HK-2 (cell line): ENCODE measurements around the gene ATXN2.

Experiments used
- DNase-seq: peaks from one replicate; pipeline ENCODE4 v3.0.0-alpha.2; 2018; ENCODE audit not compliant: unreplicated experiment

ATXN2 gene

DNA sequence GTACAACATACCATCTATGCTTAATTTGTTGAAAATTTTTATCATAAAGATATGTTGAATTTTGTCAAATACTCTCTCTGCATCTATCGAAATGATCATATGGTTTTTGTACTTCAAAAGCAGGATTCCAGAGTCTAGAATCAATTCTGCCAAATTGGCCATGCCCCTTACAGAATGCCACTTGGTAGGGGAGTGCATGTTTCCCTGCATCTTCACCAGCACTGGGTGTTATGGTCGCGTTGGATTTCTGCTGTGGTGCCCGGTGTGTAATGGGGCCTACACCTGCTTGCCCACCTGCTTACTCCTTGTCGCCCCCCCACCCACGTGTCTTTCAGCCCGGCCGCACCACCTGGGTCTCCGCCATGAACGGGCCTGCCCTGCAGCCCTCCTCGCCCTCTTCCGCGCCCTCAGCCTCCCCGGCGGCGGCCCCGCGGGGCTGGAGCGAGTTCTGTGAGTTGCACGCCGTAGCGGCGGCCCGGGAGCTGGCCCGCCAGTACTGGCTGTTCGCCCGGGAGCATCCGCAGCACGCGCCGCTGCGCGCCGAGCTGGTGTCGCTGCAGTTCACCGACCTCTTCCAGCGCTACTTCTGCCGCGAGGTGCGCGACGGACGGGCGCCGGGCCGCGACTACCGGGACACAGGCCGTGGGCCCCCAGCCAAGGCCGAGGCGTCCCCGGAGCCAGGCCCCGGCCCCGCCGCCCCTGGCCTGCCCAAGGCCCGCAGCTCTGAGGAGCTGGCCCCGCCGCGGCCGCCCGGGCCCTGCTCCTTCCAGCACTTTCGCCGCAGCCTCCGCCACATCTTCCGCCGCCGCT lies 181.1 kb downstream of the ATXN2 start:
- DNase-seq: no peak

DNA sequence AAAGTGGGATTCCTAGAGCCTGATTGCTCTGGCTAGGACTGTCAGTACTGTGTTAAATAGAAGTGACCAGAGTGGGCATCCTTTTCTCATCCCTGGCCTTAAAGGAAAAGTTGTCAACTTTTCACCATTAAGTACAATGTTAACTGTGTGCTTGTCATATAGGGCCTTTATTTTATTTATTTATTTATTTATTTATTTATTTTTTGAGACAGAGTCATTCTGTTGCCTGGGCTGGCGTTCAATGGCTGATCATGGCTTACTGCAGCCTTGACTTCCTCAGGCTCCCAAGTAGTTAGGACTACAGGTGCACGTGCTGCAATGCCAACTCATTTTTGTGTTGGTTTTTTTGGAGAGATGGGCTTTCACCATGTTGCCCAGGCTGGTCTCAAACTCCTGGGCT lies 181.8 kb downstream of the ATXN2 start:
- DNase-seq: no peak

DNA sequence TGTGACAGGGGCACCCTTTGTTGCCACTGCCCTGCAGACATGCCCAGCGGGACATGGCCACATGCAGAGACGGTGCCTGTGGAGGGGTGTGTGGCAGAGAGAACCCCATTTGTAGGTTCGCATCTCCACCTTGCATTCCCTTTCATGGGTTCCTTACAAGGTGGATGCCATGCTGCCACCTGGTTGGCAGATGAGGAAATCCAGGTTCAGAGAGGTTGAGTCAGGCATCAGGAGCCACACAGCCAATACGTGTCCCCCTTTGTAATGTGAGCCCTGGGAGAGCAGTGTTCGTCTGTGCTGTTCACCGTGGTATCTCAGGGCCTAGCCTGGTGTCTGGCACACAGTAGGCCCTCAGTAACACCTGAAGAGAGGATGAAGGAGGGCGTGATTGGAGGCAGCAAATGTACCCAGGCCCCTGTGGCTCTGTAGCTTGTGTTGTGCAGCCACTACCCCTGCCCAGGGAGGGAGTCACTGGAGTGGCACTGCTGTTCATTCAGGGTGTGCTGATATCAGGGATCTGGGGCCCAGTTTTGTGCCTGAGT lies 184.3 kb downstream of the ATXN2 start:
- no peak for DNase-seq

DNA sequence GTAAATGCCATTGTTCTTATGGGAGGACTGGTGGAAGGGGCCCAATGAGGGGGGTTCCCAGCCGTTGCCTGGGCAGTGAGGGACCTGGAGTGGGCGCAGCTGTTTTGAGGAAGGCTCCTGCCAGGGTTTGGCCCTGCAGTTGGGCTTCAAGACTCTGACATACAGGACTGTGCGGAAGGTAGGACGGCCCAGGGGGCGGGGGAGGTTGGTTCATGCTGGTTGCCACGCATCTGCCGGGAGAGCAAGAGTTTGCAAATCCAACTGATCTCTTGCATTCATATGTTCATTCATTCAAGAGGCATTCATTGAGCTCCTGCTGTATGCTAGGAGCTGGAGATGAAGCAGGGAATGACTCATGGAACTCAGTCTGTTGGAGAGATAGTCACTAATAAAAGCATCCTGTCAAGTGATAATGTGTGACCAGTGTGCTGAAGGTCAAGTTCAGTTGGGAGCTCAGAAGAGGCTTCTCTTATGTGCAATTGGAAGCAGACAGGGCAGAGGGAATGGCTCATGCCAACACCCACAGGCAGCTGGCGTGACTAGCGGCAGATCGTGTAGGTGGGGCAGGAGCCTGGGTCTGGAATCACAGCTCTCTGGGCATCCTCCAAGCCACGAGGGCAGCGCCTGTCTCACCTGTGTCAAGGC lies 185.6 kb downstream of the ATXN2 start:
- DNase-seq: peak; percentile 54

DNA sequence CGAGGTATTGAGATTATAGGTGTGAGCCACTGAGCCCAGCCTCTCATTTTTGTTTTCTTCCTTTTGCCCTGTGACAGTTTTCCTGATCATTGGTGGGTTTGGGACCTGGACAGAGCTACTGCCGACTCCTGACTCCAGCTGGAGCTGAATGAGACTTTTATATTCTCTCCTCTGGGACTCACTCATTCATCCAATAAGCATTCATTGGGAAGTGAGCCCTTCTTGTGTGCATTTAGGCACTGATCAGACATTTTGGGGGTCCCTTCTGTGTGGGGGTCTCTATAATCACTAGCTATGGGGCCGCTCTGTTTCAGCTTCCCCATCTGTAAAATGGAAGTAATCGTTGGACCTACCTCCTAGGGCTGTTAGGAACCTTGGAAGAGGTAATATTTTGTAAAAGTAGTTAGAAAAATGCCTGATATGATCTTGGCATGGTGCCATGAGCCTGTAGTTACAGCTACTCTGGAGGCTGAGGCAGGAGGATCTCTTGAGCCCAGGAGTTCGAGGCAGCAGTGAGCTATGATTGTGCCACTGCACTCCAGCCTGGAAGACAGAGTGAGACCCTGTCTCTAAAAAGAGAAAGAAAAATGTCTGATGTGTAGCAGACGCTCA lies 186.2 kb downstream of the ATXN2 start:
- no peak for DNase-seq

DNA sequence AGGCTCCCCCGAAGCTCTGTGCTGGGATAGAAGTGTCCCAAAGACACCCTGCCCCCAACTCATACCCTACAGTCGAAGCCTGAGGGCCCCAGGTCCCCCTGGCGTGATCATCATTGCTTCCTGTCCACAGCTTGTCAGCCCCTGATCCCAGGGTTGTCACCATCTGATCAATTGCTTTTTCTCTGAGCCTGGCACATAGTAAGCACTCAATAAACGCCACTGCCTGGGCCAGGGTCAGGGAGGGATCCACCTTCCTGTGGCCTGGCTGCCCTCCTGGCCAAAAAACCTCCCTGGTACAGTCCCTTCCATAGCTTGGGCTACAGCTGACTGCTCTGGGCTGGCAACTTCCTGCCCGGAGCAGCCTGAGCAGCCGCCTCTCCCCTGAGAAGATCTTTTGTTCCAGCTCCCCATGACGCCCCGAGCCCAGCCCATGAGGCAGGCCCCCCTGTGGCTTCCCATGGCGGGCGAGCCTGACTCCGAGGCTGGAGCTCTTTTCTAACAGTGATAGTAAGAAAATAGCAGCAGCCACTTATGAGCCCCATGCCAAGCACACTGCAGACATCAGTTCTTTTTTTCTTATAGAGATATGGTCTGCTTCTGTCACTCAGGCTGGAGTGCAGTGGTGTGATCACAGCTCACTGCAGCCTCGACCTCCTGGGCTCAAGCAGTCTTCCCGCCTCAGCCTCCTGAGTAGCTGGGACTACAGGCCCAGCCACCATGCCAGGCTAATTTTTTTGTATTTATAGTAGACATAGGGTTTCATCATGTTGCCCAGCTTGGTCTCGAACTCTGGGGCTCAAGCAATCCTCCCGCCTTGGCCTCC lies 186.9 kb downstream of the ATXN2 start:
- DNase-seq: no peak

DNA sequence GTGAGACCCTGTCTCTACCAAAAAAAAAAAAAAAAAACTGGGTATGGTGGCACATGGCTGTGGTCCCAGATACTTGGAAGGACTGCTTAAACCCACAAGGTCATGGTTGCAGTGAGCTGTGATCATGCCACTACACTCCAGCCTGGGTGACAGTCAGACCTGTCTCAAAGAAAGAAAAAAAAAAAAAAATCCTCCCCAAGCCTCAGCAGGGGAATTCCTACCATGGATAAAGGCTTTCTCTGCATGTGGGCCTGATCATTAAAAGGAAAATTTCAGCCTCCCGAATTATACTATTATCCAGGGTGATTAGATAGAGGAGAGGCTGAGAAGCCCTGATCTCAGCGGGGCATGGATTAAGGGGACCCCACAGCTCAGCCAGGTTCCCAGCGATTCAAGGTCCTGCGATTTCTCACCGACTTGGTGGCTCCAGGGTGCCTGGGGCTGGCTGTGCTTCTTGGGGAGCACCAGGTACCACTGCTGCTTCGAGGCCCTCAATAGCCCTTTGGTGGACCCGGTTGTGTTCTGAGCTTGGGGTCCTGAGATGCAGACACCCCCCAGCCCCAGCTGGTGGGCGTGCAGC lies 187.8 kb downstream of the ATXN2 start:
- no peak for DNase-seq

DNA sequence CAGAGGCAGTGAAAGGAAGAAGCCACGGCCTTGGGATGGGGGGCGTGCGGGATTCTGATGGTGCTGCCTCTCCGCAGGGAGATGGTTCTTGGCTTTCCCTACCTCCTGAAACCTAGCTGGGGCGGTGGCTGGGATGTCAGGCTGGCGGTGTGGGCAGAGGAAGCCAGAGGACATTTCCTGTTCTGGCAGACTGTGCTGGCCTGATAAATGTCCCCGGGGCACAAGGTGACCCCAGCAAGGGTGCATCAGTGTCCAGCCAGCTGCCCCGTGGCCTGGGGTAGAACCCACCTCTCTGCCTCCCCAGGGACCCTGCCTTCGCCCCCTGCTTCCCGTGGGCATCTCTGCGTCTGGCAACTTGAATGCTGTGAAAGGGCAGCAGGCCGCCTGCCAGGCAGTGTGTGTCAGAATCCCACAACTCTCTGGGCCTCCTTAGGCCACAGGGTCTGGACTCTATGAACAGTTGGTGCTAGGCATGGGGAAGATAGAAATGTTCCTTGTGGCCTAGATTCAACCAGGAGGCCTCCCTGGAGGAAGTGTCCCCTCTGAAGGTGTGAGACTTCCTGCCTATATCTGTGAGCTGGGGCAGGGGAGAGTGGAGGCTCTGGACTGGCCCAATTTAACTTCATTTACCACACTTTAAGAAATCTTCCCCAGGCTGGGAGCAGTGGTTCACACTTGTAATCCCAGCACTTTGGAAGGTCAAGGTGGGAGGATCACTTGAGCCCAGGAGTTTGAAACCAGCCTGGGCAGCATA lies 188.5 kb downstream of the ATXN2 start:
- DNase-seq: no peak

DNA sequence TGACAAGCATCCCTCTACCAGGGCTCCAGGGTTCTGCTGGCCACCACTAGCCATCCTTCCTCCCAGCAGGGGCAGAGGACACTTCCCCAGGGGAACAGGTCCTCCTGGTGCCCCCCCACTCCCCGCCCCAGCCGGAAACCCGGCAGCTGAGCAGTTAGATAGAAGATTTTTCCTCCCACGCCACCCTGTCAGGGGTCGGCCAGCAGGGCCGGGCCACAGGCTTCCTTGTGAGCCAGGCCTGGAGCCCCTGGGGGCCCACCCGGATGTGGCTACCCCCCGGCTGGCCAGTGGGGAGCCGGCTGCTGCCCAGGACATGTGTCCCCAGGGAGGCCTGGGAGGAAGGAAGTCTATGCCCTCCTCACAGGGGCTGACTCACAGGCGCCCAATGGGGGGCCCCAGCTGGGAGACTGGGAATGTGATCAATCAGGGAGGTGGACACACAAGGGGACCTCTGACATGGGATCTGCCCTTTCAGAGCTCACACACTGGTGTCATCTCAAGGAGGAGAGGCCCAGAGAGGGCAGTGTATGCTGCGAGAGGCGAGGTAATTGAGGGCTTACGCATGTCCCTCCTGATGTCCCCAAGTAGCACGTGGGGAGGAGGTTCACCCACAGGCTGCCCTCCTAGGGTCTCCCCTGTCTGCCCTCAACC lies 189.2 kb downstream of the ATXN2 start:
- DNase-seq: peak; percentile 84

DNA sequence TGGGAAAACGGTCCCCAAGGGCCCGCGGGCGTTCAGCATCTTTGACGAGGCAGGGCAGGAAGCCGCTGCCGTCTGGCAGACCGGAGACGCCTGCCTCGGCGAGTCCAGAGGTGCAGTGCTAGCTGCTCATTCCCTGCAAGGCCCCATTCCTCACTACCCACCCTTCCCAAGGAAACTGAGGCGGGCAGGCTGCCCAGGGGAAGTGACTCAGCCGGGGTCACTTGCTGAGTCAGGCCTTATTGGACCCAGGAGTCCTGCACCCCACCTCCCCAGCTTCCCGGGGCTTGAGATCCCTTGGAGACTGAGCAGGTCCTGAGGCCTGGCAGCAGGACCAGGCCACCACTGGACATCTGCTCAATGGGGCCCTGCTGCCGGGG lies 189.7 kb downstream of the ATXN2 start:
- peak; percentile 51 for DNase-seq

DNA sequence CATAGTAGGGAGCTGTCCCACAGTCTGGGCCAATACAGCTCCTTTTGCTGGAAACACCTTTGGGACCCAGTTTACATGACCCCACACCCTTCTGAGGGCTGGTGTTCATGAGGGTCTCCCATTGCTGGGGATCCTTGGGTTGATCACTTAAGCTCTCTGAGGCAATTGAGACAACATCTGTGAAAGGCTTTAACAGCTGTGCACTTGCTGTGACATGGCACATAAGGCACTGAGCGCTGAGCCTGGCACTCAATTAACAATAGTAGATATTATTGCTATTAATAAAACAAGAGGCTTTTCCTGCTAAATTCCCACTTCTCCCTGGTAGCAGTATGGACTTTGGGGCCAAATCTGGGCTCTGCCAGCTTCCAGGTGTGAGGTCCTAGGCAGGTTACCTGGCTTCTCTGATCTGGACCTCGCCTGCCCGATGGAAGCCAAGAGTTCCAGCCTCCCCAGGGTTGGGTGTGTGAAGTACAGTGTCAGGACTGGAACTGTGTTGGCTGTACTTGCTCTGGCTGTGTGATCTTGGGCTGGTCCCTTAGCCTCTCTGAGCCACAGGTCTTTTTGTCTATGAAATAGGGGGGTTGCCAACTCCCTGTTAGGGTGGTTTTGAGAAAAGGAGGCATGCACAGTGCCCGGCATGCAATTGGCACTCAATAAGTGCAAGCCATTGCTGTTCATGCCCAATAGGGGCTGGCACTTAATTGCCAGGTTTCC lies 190.3 kb downstream of the ATXN2 start:
- no peak for DNase-seq

DNA sequence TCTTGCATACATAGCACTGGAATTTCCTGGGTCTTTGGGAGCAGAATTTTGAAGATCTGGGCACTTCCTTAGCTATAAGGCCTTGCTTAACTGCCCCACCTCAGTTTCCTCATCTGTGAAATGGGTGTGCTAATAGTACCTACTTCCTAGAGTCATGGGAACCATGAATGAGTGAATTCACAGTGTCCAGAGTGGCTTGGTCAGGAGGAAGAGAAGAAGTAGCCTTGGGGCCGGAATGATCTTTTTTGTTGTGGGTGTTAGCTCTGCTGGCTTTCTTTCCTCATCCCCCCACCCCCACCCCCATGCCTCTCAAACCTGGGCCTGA lies 191.0 kb downstream of the ATXN2 start:
- no peak for DNase-seq

DNA sequence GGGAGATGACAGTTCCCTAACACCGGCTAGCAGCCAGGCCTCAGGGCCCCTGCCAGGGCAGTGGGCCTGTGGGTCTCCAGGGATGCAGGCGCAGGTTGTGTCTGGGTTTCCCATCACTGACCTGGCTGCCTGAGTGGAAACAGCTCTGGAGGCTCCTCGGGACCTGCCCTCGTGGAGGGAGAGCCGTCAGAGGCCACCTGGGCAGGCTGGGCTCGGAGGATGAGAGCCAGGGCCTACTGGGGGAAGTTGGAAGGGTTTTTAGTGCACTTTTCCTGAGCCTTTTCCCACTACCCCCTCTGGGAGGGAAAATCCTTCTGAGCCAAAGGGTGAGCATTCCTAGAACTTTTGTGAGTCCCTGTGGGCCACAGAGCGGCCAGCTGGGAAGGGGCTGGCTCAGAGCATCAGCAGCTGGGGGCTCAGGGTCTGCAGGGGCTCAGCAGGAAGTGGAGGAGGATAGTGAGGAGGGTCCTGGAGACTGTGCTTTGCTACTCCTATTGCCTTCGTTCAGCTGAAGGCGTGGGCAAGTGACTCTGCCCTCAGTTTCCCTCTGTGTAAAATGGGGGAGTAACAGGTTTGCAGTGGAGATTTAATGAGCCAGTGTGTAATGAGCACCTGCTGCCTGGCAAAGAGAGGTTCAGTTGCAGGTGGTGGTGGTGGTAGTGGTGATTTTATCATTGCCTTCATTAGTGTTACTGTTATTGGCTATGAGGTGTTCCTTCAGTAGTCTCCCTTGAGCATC lies 191.6 kb downstream of the ATXN2 start:
- no peak for DNase-seq

DNA sequence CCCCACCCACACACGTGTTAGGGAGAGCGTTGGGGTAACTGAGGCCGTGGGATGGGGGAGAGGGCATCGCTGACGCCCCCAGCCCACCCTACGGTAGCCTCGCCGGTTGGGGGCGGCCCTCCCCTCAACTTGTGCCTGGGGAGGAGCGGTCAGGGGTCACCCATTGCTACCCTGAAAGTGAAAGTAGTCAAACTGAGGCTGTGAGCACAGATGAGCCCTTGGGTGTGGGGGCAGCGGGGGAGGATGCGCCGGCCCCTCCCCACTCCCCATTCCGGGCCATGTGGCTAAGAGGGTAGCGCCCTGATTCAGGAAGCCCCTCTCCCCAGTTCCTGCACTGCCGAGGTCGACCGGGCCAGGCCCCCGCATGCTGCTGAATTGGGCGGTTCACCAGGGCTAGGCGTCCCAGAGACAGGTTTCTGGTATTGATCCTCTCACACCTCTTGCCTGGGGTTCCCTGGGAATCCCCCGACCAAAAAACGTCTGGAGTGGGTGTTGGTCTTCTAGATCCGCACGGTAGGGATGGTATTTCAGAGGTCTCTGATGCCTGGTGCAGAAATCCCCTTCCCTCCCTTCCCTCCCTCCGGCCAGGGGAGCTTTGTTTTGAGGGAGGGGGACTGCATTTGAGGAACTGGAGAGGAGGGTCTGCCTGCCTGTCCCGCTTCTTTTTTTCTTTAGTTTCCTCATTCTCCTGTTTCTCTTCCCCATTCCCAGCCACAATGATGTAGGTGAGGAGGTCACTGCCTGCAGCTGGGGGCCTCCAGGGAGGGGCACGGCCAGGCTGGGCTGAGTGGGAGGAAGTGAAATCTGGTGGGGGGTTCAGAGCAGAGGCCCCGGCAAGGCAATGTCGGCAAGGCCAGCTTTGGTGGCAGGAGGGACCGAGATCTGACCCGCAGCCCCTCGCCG lies 192.4 kb downstream of the ATXN2 start:
- no peak for DNase-seq

DNA sequence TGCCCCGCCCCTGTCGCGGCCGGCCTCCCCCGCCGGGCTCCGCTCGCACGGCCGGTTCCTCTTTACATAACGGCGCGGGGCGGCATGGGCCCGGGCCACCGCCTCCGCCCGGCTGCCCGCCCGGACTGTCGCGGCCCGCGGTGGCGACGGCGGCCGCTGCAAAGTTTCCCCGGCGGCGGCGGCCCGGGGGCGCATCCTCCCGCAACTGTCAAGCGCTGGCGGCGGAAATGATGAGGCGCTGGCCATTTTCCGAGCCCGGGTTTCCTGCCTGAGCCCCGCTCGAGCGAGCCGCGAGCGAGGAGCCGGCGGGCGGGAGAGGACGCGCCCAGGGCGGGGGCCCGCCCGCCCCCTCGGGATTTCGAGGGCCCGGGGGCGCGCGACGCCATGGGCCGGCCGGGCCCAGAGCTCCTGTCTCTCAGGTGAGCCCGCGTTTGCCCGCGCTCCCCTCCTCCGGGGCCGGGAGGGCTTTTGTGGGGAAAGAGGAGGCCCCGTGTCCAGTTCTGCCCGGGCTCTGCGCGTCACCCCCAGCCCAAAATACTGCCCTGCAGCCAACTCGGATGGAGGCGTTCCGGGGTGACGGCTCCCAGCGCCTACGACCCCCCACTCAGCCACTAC lies 193.1 kb downstream of the ATXN2 start, which contains the start of gene SH2B3:
SH2B3 (plus strand) TSS at position 65 of the 615 bp plus-strand sequence. CDS start 12,223 bp downstream, outside the sequence.
- no peak for DNase-seq

DNA sequence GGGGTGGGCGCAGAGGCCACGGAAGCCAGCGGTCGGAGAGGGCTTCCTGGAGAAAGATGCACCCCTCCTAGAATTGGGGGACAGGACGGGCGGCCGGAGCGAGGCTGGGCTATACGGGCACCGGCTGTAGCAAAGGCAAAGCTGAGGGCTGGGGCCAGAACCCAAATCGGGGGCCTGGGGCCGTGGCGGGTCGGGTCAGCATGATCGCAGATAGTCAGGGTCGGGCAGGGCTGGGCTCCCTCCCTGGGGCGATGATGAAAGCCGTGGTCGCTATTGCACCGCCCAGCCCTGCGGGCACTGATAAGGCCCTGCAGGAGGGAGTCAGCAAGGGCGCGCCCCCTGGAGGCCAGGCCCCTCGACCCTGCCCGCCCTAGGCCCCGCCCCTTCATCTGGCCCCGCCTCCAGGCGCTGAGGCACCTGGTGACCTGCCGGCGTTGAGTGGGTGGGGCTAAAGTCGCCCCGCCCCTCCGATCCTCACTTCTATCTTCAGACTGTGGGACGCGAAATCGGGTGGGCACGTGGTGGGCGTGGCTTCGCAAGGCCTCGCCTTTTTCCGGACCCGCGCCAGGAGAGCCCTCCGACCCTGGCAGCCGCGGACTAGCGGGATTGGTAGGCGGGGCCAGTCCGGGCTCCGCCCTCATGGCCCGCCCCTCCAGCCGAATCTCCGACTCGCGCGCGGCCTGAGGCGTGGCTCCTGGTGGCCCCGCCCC lies 193.8 kb downstream of the ATXN2 start:
- peak; percentile 100 for DNase-seq
